H9 (cell line): Measurements from ENCODE around the gene CD151. TPM values are rescaled to one million over a fixed set of nuclear protein-coding genes. Genes with fewer than 3 reads are reported as not detected.

Source experiments
- DNase-seq: peaks from one replicate; pipeline ENCODE4 v3.0.0-alpha.2; 2017
- H2AFZ ChIP-seq: one replicate; pipeline ENCODE4 v1.6.1; 2013; ENCODE audit warnings: mild to moderate bottlenecking, low read length, control low read depth, moderate library complexity
- H2AK5ac ChIP-seq: 2 replicates; pipeline ENCODE4 v1.6.1; 2013; ENCODE audit warnings: low read length, control low read depth, mixed read lengths; ENCODE audit not compliant: insufficient read length
- H2BK120ac ChIP-seq: one replicate; pipeline ENCODE4 v1.6.1; 2013; ENCODE audit warnings: low read depth, mild to moderate bottlenecking, low read length, control low read depth, inconsistent platforms; ENCODE audit not compliant: poor library complexity, severe bottlenecking
- H2BK12ac ChIP-seq: 2 replicates; pipeline ENCODE4 v1.6.1; 2013; ENCODE audit warnings: low read length, control low read depth, mixed read lengths, low read depth; ENCODE audit not compliant: insufficient read length
- H2BK15ac ChIP-seq: 2 replicates; pipeline ENCODE4 v1.6.1; 2013; ENCODE audit warnings: low read depth, low read length, control low read depth
- H2BK20ac ChIP-seq: one replicate; pipeline ENCODE4 v1.6.1; 2013; ENCODE audit warnings: low read depth, mild to moderate bottlenecking, low read length, control low read depth, inconsistent platforms; ENCODE audit not compliant: poor library complexity, severe bottlenecking
- H2BK5ac ChIP-seq: 2 replicates; pipeline ENCODE4 v1.6.1; 2013; ENCODE audit warnings: low read length, control low read depth, mixed read lengths; ENCODE audit not compliant: insufficient read length
- H3K14ac ChIP-seq: 2 replicates; pipeline ENCODE4 v1.6.1; 2013; ENCODE audit warnings: low read length, control low read depth; ENCODE audit not compliant: insufficient read depth
- H3K18ac ChIP-seq: 2 replicates; pipeline ENCODE4 v1.6.1; 2013; ENCODE audit warnings: low read depth, mild to moderate bottlenecking, mixed read lengths, low read length, control low read depth; ENCODE audit not compliant: insufficient read length
- H3K23ac ChIP-seq: 2 replicates; pipeline ENCODE4 v1.6.1; 2013; ENCODE audit warnings: low read length, control low read depth, mixed read lengths, low read depth; ENCODE audit not compliant: insufficient read length
- H3K23me2 ChIP-seq: 2 replicates; pipeline ENCODE4 v1.6.1; 2013; ENCODE audit warnings: low read depth, mild to moderate bottlenecking, mixed read lengths, low read length, control low read depth; ENCODE audit not compliant: insufficient read length, poor library complexity, severe bottlenecking
- H3K27ac ChIP-seq: 2 replicates; pipeline ENCODE4 v1.5.1; 2013; ENCODE audit warnings: low read length, control low read depth, mixed read lengths, low read depth; ENCODE audit not compliant: insufficient read length
- H3K27me3 ChIP-seq: 2 replicates; pipeline ENCODE4 v1.6.1; 2013; ENCODE audit warnings: low read length, control low read depth, inconsistent platforms; ENCODE audit not compliant: insufficient read depth
- H3K4ac ChIP-seq: 2 replicates; pipeline ENCODE4 v1.6.1; 2013; ENCODE audit warnings: low read depth, mild to moderate bottlenecking, control low read depth, inconsistent platforms, low read length, moderate library complexity
- H3K4me1 ChIP-seq: 2 replicates; pipeline ENCODE4 v1.6.1; 2013; ENCODE audit warnings: low read length, control low read depth, inconsistent platforms; ENCODE audit not compliant: insufficient read depth
- H3K4me2 ChIP-seq: 2 replicates; pipeline ENCODE4 v1.6.1; 2013; ENCODE audit warnings: low read length, control low read depth, mixed read lengths; ENCODE audit not compliant: insufficient read length, insufficient read depth
- H3K56ac ChIP-seq: 2 replicates; pipeline ENCODE4 v1.6.1; 2013; ENCODE audit warnings: low read depth, mild to moderate bottlenecking, mixed read lengths, low read length, control low read depth; ENCODE audit not compliant: insufficient read length
- H3K79me1 ChIP-seq: 2 replicates; pipeline ENCODE4 v1.6.1; 2013; ENCODE audit warnings: low read depth, mild to moderate bottlenecking, moderate library complexity, low read length, control low read depth, inconsistent platforms; ENCODE audit not compliant: insufficient read depth, poor library complexity, severe bottlenecking
- H3K79me2 ChIP-seq: 2 replicates; pipeline ENCODE4 v1.6.1; 2013; ENCODE audit warnings: low read length, control low read depth, inconsistent platforms; ENCODE audit not compliant: insufficient read depth
- H3K9ac ChIP-seq: 2 replicates; pipeline ENCODE4 v1.6.1; 2013; ENCODE audit warnings: low read length, control low read depth, mixed read lengths; ENCODE audit not compliant: insufficient read length; ENCODE audit errors: extremely low read depth
- H3K9me3 ChIP-seq: one replicate; pipeline ENCODE4 v1.6.1; 2013; ENCODE audit warnings: low read depth, low read length, inconsistent platforms; ENCODE audit not compliant: control insufficient read depth
- H3T11ph ChIP-seq: one replicate; pipeline ENCODE4 v1.6.1; 2013; ENCODE audit warnings: mild to moderate bottlenecking, low read length, control low read depth, inconsistent platforms
- H4K20me1 ChIP-seq: one replicate; pipeline ENCODE4 v1.6.1; 2013; ENCODE audit not compliant: control insufficient read depth, insufficient read length, insufficient read depth
- H4K5ac ChIP-seq: 2 replicates; pipeline ENCODE4 v1.6.1; 2013; ENCODE audit warnings: low read depth, mild to moderate bottlenecking, mixed read lengths, low read length, control low read depth; ENCODE audit not compliant: insufficient read length
- H4K8ac ChIP-seq: replicated peaks from 2 replicates; pipeline ENCODE4 v1.6.1; 2013; ENCODE audit warnings: low read length, control low read depth, mixed read lengths, low read depth; ENCODE audit not compliant: insufficient read length
- H4K91ac ChIP-seq: 2 replicates; pipeline ENCODE4 v1.6.1; 2013; ENCODE audit warnings: low read depth, mild to moderate bottlenecking, moderate library complexity, mixed read lengths, low read length, control low read depth; ENCODE audit not compliant: insufficient read length
- H3K27ac Mint-ChIP-seq, 3 experiments: 2 replicates in 2 of 3; 3 replicates in 1 of 3; pipeline ENCODE4 v1.8.0; 2020 to 2021; ENCODE audit warnings: mixed read lengths in 3 of 3, mild to moderate bottlenecking in 1 of 3, moderate library complexity in 1 of 3
- H3K27me3 Mint-ChIP-seq: 2 replicates; pipeline ENCODE4 v1.8.0; 2021; ENCODE audit warnings: low read depth, mild to moderate bottlenecking, moderate library complexity, mixed read lengths
- H3K36me3 Mint-ChIP-seq, 3 experiments: 2 replicates in 2 of 3; 3 replicates in 1 of 3; pipeline ENCODE4 v1.8.0; 2020 to 2021; ENCODE audit warnings: low read depth in 3 of 3, mixed read lengths in 3 of 3; ENCODE audit not compliant: insufficient read depth in 1 of 3
- H3K4me1 Mint-ChIP-seq, 2 experiments: 2 replicates each; pipeline ENCODE4 v1.8.0; 2020; ENCODE audit warnings: mixed read lengths in 2 of 2
- H3K4me3 Mint-ChIP-seq, 2 experiments: 2 replicates in 1 of 2; 3 replicates in 1 of 2; pipeline ENCODE4 v1.8.0; 2020 to 2021; ENCODE audit warnings: mild to moderate bottlenecking in 2 of 2, mixed read lengths in 2 of 2, moderate library complexity in 1 of 2
- H3K9me3 Mint-ChIP-seq, 2 experiments: 2 replicates in 1 of 2; 3 replicates in 1 of 2; pipeline ENCODE4 v1.8.0; 2020; ENCODE audit warnings: mild to moderate bottlenecking in 2 of 2, mixed read lengths in 2 of 2, moderate library complexity in 1 of 2
- WGBS: extraction: QIAGEN DNeasy Blood & Tissue Kit; methylation state at CpG from one replicate; pipeline ENCODE4 v1.1.7; 2013; ENCODE audit warnings: missing lambda C conversion rate, low lambda C conversion rate, mixed read lengths; ENCODE audit not compliant: insufficient read length; ENCODE audit errors: extremely low coverage; 5-methylcytosine and 5-hydroxymethylcytosine counted together
- total RNA-seq: library from RNA; stranded (reverse); gene quantifications from 2 replicates; pipeline ENCODE4 v1.2.1, GENCODE V29; 2021
- TF ChIP-seq, protein P1 (sequence below): fragments of 200-600 bp; sonication (generic); conservative IDR thresholded peaks from 3 replicates; pipeline ENCODE4 v1.8.0; 2021; ENCODE audit warnings: antibody characterized with exemption, mild to moderate bottlenecking

Gene CD151
- total RNA-seq, 1 experiment from 2014 or later = 138 TPM

DNA sequence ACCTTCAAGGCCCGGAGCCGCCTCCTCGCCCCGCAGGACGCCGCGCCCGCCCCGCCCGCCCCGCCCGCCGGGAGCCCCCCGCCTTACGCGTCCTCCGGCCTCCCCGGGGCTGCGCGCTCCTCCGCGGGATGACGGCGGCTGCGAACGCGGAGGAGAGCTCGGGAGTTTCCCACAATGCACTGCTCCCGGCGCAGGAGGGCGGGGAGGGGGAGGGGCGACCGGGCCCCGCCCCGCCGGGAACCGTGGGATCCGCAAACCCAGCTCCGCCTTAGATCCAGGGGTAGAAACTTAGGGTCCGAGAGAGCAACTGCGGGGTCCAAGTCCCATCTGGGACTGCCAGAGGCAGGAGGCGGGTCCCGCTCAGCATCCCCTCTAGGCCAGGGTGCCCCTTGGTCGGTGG lies 42.8 kb upstream of the CD151 start, which contains the start of gene CEND1:
CEND1 (minus strand) TSS at position 148 of the 400 bp plus-strand sequence. CDS start 1,514 bp downstream, outside the sequence.
- Histone ChIP-seq H3T11ph (no peak within 1 kb of the TSS), H3K27ac (no peak within 1 kb of the TSS), H3K27me3 (no peaks in the 10 kb centered on the region), H2BK5ac (no peak within 1 kb of the TSS), H3K18ac (no peak within 1 kb of the TSS), H3K4me2 (no peak within 1 kb of the TSS), H3K23ac (no peak within 1 kb of the TSS), H4K20me1 (no peaks in the 10 kb centered on the region), H2BK15ac (no peak within 1 kb of the TSS), H2AFZ (no peak within 1 kb of the TSS), H4K5ac (no peak within 1 kb of the TSS), H3K9ac (no peak within 1 kb of the TSS), H4K91ac (no peak within 1 kb of the TSS), H3K23me2 (peaks cover 4% of the 10 kb centered on the region), H3K79me2 (no peaks in the 10 kb centered on the region), H2BK12ac (no peak within 1 kb of the TSS), H3K79me1 (no peaks in the 10 kb centered on the region), H2BK20ac (no peak within 1 kb of the TSS), H3K56ac (no peak within 1 kb of the TSS), H2AK5ac (no peak within 1 kb of the TSS), H4K8ac (no peak within 1 kb of the TSS), H3K4me1 (no peaks in the 10 kb centered on the region; the same call in 1 of the 2 replicates), H3K14ac (no peak within 1 kb of the TSS; the same call in 1 of the 2 replicates), H3K4ac (no peak within 1 kb of the TSS), H3K9me3 (no peaks in the 10 kb centered on the region), H2BK120ac (no peak within 1 kb of the TSS)
- Mint-ChIP-seq H3K4me3 (peak within 1 kb of the TSS in 1 of 2 experiments; percentile 55; a peak in 3 of 5 replicates), H3K36me3 (peaks cover 0 to 16% (median 3%) of the 10 kb centered on the region in 3 experiments; a peak in 3 of 7 replicates), H3K27me3 (peaks cover 4% of the 10 kb centered on the region; the same call in 1 of the 2 replicates), H3K27ac (no peak within 1 kb of the TSS), H3K9me3 (no peaks in the 10 kb centered on the region), H3K4me1 (peaks cover 7 to 30% of the 10 kb centered on the region in 2 experiments; a peak in 3 of 4 replicates)
- WGBS = no CpG with 5 or more reads among the region's 44 CpGs
- TF ChIP-seq, protein P1, sequence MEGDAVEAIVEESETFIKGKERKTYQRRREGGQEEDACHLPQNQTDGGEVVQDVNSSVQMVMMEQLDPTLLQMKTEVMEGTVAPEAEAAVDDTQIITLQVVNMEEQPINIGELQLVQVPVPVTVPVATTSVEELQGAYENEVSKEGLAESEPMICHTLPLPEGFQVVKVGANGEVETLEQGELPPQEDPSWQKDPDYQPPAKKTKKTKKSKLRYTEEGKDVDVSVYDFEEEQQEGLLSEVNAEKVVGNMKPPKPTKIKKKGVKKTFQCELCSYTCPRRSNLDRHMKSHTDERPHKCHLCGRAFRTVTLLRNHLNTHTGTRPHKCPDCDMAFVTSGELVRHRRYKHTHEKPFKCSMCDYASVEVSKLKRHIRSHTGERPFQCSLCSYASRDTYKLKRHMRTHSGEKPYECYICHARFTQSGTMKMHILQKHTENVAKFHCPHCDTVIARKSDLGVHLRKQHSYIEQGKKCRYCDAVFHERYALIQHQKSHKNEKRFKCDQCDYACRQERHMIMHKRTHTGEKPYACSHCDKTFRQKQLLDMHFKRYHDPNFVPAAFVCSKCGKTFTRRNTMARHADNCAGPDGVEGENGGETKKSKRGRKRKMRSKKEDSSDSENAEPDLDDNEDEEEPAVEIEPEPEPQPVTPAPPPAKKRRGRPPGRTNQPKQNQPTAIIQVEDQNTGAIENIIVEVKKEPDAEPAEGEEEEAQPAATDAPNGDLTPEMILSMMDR = no peak
- DNase-seq = no peak
